PC-3 (cell line): ENCODE measurements around the gene C1QB.

ENCODE experiments used
- EZH2 ChIP-seq: fragments of 300-600 bp; sonication (generic); IDR thresholded peaks from one replicate; pipeline ENCODE4 v1.6.1; 2017; ENCODE audit warnings: antibody characterized with exemption, mild to moderate bottlenecking, low read length; ENCODE audit not compliant: unreplicated experiment
- TF ChIP-seq, protein P1 (sequence below): fragments of 300-600 bp; sonication (generic); conservative IDR thresholded peaks from 2 replicates; pipeline ENCODE4 v1.5.1; 2017; ENCODE audit warnings: antibody characterized with exemption, low read depth, mild to moderate bottlenecking, low read length

DNA sequence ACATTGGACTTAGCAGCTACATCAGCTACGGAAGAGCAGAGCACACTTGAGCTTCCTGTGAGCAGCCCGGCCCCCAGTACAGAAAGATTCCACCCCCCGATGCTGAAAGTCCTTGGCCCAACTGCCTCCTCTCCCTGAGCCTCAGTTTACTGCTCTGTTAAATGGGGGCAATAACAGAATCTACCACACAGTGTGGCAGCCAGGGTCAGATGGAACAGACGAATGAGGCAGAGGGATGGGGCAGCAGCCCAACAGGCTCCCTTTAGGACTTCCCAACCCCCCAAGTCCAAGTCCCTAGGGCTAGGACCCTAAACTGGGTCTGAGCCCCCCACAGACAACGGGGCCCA is 39.5 kb upstream of the C1QB start:
- no peak for TF ChIP-seq EZH2
- TF ChIP-seq, protein P1, sequence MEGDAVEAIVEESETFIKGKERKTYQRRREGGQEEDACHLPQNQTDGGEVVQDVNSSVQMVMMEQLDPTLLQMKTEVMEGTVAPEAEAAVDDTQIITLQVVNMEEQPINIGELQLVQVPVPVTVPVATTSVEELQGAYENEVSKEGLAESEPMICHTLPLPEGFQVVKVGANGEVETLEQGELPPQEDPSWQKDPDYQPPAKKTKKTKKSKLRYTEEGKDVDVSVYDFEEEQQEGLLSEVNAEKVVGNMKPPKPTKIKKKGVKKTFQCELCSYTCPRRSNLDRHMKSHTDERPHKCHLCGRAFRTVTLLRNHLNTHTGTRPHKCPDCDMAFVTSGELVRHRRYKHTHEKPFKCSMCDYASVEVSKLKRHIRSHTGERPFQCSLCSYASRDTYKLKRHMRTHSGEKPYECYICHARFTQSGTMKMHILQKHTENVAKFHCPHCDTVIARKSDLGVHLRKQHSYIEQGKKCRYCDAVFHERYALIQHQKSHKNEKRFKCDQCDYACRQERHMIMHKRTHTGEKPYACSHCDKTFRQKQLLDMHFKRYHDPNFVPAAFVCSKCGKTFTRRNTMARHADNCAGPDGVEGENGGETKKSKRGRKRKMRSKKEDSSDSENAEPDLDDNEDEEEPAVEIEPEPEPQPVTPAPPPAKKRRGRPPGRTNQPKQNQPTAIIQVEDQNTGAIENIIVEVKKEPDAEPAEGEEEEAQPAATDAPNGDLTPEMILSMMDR = no peak
